Activated naive CD8-positive, alpha-beta T cell treated with anti-CD3 and anti-CD28 coated beads for 36 hours (primary cell): ENCODE measurements around the gene LASP1NB.

Experiments
- DNase-seq: peaks from one replicate; pipeline ENCODE4 v3.0.0; 2021
- H3K27ac Mint-ChIP-seq: one replicate; pipeline ENCODE4 v1.8.0; 2022; ENCODE audit warnings: mild to moderate bottlenecking, moderate library complexity, mixed read lengths
- H3K27me3 Mint-ChIP-seq: one replicate; pipeline ENCODE4 v1.8.0; 2022; ENCODE audit warnings: mild to moderate bottlenecking, mixed read lengths
- H3K36me3 Mint-ChIP-seq: one replicate; pipeline ENCODE4 v1.8.0; 2021; ENCODE audit warnings: mild to moderate bottlenecking, mixed read lengths
- H3K4me1 Mint-ChIP-seq: one replicate; pipeline ENCODE4 v1.8.0; 2021; ENCODE audit warnings: mixed read lengths
- H3K4me3 Mint-ChIP-seq: one replicate; pipeline ENCODE4 v1.8.0; 2022; ENCODE audit warnings: mild to moderate bottlenecking, moderate library complexity, mixed read lengths
- H3K9me3 Mint-ChIP-seq: one replicate; pipeline ENCODE4 v1.8.0; 2022; ENCODE audit warnings: mixed read lengths

The LASP1NB gene

GRCh38 chr17:38925263-38925995 is at the start of gene LASP1NB:
Gene LASP1NB, plus strand, starts transcription at chr17:38925614.
- H3K27ac Mint-ChIP-seq, result peak within 1 kb of the TSS; percentile 64
- H3K9me3 Mint-ChIP-seq, result no peaks in the 10 kb centered on the region
- no peaks in the 10 kb centered on the region for H3K27me3 Mint-ChIP-seq
- H3K4me1 Mint-ChIP-seq, result peaks cover 46% of the 10 kb centered on the region
- peak within 1 kb of the TSS; percentile 67 for H3K4me3 Mint-ChIP-seq
- peaks cover 1% of the 10 kb centered on the region for H3K36me3 Mint-ChIP-seq
- peak; percentile 75 for DNase-seq

DNA sequence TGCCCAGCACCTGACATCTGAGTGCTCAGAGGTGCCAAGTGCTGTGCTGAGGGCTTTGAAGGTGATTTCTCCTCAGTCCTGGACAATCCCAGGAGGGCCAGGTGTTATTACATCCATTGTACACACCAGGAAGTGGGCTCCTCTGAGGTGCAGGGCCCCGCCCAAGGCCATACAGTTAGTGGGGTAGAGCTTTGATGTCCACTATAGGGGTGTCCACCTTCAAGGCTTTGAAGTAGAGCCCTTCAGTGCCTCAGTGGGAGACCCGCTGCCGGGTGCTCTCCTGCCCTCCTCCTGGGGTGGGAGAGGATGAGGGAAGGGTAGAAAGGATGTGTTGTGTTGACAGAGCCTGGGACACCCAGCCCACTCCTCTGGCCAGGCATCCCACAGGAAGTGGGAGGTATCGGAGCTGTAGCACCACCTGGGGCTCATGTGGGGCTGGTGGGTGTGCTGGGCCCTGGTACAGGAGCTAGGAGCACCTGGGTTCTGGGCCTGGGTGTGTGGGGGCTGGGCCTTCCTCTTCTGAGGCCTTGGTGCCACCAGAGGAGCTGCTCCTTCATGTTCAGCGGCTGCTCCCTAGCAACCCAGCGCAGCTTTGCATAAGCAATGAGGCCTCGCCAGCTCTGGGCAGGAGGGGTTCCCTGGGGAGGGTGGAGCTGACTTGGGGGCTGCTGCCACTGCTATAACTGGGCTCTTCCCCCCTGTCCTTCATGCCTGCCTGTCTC is 48.1 kb upstream of the LASP1NB start:
- peak; percentile 56 for DNase-seq
- Mint-ChIP-seq H3K36me3 (peaks cover 48% of the 10 kb centered on the region), H3K4me3 (peak overlapping the region; percentile 62), H3K9me3 (no peaks in the 10 kb centered on the region), H3K27ac (peak overlapping the region; percentile 87), H3K4me1 (peaks cover 93% of the 10 kb centered on the region), H3K27me3 (no peaks in the 10 kb centered on the region)

GRCh38 chr17:38879878-38880665 is 45.3 kb upstream of the LASP1NB start:
- Mint-ChIP-seq H3K9me3 (no peaks in the 10 kb centered on the region), H3K27me3 (no peaks in the 10 kb centered on the region), H3K4me3 (peak overlapping the region; percentile 44), H3K36me3 (peaks cover 61% of the 10 kb centered on the region), H3K27ac (peak overlapping the region; percentile 96), H3K4me1 (peaks cover 91% of the 10 kb centered on the region)
- DNase-seq, result no peak

- Mint-ChIP-seq H3K27ac (peak overlapping the region; percentile 96), H3K27me3 (no peaks in the 10 kb centered on the region), H3K4me1 (peaks cover 92% of the 10 kb centered on the region), H3K4me3 (peak overlapping the region; percentile 69), H3K9me3 (no peaks in the 10 kb centered on the region), H3K36me3 (peaks cover 65% of the 10 kb centered on the region)
- peak; percentile 75 for DNase-seq
Measured at GRCh38 chr17:38881600-38882191, 43.7 kb upstream of the LASP1NB start.

- no peak for DNase-seq
- Mint-ChIP-seq H3K4me3 (no peak overlapping the region), H3K27ac (peak overlapping the region; percentile 96), H3K36me3 (peaks cover 62% of the 10 kb centered on the region), H3K27me3 (no peaks in the 10 kb centered on the region), H3K9me3 (no peaks in the 10 kb centered on the region), H3K4me1 (peaks cover 92% of the 10 kb centered on the region)
Measured at GRCh38 chr17:38882870-38883269, 42.5 kb upstream of the LASP1NB start.

GRCh38 chr17:38883592-38884526 is 41.6 kb upstream of the LASP1NB start:
- peaks cover 90% of the 10 kb centered on the region for H3K4me1 Mint-ChIP-seq
- H3K27ac Mint-ChIP-seq, result peak overlapping the region; percentile 96
- H3K27me3 Mint-ChIP-seq, result no peaks in the 10 kb centered on the region
- DNase-seq, result no peak
- peaks cover 56% of the 10 kb centered on the region for H3K36me3 Mint-ChIP-seq
- peak overlapping the region; percentile 71 for H3K4me3 Mint-ChIP-seq
- no peaks in the 10 kb centered on the region for H3K9me3 Mint-ChIP-seq

GRCh38 chr17:38885044-38885727 is 40.2 kb upstream of the LASP1NB start:
- no peak for DNase-seq
- H3K4me1 Mint-ChIP-seq, result peaks cover 90% of the 10 kb centered on the region
- H3K9me3 Mint-ChIP-seq, result no peaks in the 10 kb centered on the region
- H3K36me3 Mint-ChIP-seq, result peaks cover 58% of the 10 kb centered on the region
- no peaks in the 10 kb centered on the region for H3K27me3 Mint-ChIP-seq
- peak overlapping the region; percentile 15 for H3K27ac Mint-ChIP-seq
- H3K4me3 Mint-ChIP-seq, result peak overlapping the region; percentile 0

DNA sequence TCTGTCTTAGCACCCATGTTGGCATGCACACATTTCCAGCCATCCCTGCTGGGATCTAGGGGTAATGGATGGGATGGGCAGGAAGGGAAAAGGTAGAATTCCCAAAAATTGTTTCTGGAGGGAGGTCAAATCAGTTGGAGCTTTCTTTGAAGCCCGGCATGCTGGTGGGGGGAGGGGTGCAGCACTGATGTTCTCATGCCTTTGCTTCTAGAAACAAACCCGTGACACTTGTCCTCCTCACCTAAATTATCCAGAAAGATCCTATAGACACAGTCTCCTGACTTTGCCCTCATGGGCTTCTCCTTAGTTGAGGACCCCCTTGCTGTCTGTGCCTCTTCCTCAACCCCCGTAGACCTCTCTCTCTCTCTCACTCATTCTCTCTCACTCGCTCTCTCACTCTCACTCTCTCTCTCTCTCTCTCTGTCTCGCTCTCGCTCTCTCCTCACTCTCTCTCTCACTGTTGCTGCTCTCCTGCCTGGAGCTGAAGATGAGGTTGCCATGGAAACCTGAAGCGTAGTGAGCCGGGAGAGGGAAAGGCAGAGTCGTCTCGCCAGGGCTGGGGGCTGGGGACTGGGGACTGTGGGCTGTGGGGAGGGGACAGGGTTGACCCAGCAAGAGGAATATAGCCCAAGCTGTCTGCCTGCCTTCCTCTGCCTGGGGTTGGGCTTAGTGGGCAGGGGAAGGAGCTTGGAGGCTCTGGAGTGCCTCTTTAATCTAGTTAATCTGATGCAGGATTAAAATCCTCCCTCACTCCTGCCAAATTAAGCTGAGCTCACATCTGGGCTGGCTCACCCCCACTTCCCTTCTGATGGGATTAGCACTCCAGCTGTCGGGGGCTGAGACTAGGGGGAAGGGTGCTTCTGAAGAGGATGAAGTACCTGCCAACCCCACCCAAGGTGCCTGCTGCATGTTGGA is 39.4 kb upstream of the LASP1NB start:
- H3K4me3 Mint-ChIP-seq, result peak overlapping the region; percentile 0
- DNase-seq, result no peak
- no peaks in the 10 kb centered on the region for H3K9me3 Mint-ChIP-seq
- H3K27me3 Mint-ChIP-seq, result no peaks in the 10 kb centered on the region
- H3K36me3 Mint-ChIP-seq, result peaks cover 57% of the 10 kb centered on the region
- peak overlapping the region; percentile 51 for H3K27ac Mint-ChIP-seq
- peaks cover 90% of the 10 kb centered on the region for H3K4me1 Mint-ChIP-seq

- Mint-ChIP-seq H3K4me3 (peak overlapping the region; percentile 22), H3K4me1 (peaks cover 89% of the 10 kb centered on the region), H3K9me3 (no peaks in the 10 kb centered on the region), H3K36me3 (peaks cover 50% of the 10 kb centered on the region), H3K27me3 (no peaks in the 10 kb centered on the region), H3K27ac (peak overlapping the region; percentile 51)
- DNase-seq, result no peak
Measured at GRCh38 chr17:38886643-38887010, 38.8 kb upstream of the LASP1NB start.

DNA sequence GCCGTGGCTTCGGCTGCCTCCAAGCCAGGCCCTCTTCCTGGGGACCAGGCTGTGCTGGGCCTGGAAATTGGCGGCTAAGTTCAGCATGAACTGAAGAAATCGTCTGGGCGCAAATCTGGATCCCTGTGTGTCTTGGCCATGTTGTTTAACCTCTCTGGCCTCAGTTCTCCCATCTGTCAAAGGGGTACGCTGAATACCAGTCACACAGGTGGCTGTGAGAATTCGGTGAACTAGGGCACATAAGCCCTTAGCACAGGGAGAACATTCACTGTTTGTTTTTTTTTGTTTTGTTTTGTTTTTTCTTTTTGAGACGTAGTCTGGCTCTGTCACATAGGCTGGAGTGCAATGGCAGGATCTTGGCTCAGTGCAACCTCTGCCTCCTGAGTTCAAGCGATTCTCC is 36.6 kb upstream of the LASP1NB start:
- DNase-seq, result no peak
- Mint-ChIP-seq H3K27me3 (no peaks in the 10 kb centered on the region), H3K4me1 (peaks cover 87% of the 10 kb centered on the region), H3K27ac (no peak overlapping the region), H3K4me3 (no peak overlapping the region), H3K9me3 (no peaks in the 10 kb centered on the region), H3K36me3 (peaks cover 39% of the 10 kb centered on the region)

- H3K4me1 Mint-ChIP-seq, result peaks cover 89% of the 10 kb centered on the region
Measured at GRCh38 chr17:38889745-38890409, 35.5 kb upstream of the LASP1NB start.

DNA sequence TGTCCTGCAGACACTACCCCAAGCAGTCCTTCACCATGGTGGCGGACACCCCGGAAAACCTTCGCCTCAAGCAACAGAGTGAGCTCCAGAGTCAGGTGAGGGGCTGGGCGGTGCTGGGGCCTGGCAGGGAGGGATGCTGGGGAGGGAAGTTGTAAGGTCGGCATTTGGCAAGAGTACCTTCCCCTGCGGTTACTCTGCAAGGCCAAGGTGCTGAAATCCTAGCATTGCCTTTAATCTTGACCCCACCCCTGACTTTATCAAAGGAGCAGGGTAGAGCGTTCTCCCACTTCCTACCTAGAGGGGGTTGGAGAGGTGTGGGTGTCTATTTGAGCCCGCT is 35.0 kb upstream of the LASP1NB start:
- Mint-ChIP-seq H3K4me1 (peaks cover 84% of the 10 kb centered on the region), H3K27me3 (no peaks in the 10 kb centered on the region), H3K9me3 (no peaks in the 10 kb centered on the region), H3K36me3 (peaks cover 42% of the 10 kb centered on the region), H3K27ac (peak overlapping the region; percentile 75), H3K4me3 (peak overlapping the region; percentile 45)
- DNase-seq, result no peak

More at GRCh38 chr17:38889745-38890409, 35.5 kb upstream of the LASP1NB start:
- H3K27ac Mint-ChIP-seq, result peak overlapping the region; percentile 75
- no peak for DNase-seq
- no peaks in the 10 kb centered on the region for H3K27me3 Mint-ChIP-seq
- peaks cover 44% of the 10 kb centered on the region for H3K36me3 Mint-ChIP-seq
- no peaks in the 10 kb centered on the region for H3K9me3 Mint-ChIP-seq
- H3K4me3 Mint-ChIP-seq, result peak overlapping the region; percentile 45
